Endothelial cell of umbilical vein (primary cell): ENCODE measurements around the gene NFATC1. TPM values are rescaled to one million over a fixed set of nuclear protein-coding genes. Genes with fewer than 3 reads are reported as not detected.

Experiments used
- BruUV-seq: library from RNA; stranded (reverse); fragments of 400-500 nt; replicated peaks from 2 replicates; lab custom pipeline; 2021; lab: Mats Ljungman, UMichigan
- CTCF ChIA-PET: fragments of 300-600, 350-600 bp; sonication (Branson Sonifier 250); formaldehyde crosslinking; loops from one replicate; lab custom pipeline; 2021; ENCODE audit warnings: antibody characterized with exemption, inconsistent platforms; lab: Charles Lee
- POLR2A ChIA-PET: fragments of 300-600, 350-600 bp; sonication (Branson Sonifier 250); formaldehyde crosslinking; loops from one replicate; lab custom pipeline; 2021; ENCODE audit warnings: antibody characterized with exemption, inconsistent platforms; lab: Charles Lee
- DNase-seq: peaks from one replicate; pipeline ENCODE4 v3.0.0-alpha.2; 2011; ENCODE audit warnings: low read depth, low spot score
- FAIRE-seq: peaks from 2 replicates; lab custom pipeline; 2011; peaks lifted over from hg19 to GRCh38; lab: Jason Lieb, UNC
- H2AFZ ChIP-seq: 2 replicates; pipeline ENCODE4 v1.6.0; 2012; ENCODE audit warnings: low read depth, low read length, control low read depth, inconsistent platforms
- H3K27ac ChIP-seq: 2 replicates; pipeline ENCODE4 v1.5.1; 2011; ENCODE audit warnings: low read depth, mild to moderate bottlenecking, control low read depth, low read length, moderate library complexity; ENCODE audit not compliant: insufficient read depth
- H3K27me3 ChIP-seq, 2 experiments: 2 replicates each; pipeline versions ENCODE4 v1.6.0 to v1.6.1; 2011; ENCODE audit warnings: low read length in 2 of 2, mixed read lengths in 1 of 2; ENCODE audit not compliant: control insufficient read depth in 2 of 2, insufficient read depth in 2 of 2
- H3K36me3 ChIP-seq, 2 experiments: 2 replicates in 1 of 2; 3 replicates in 1 of 2; pipeline ENCODE4 v1.5.1; 2011; ENCODE audit warnings: low read length in 2 of 2, mild to moderate bottlenecking in 1 of 2, moderate library complexity in 1 of 2; ENCODE audit not compliant: control insufficient read depth in 2 of 2, insufficient read depth in 2 of 2; ENCODE audit errors: extremely low read depth in 1 of 2
- H3K4me1 ChIP-seq: 3 replicates; pipeline ENCODE4 v1.5.1; 2011; ENCODE audit warnings: mild to moderate bottlenecking, low read length; ENCODE audit not compliant: control insufficient read depth, insufficient read depth; ENCODE audit errors: extremely low read depth
- H3K4me2 ChIP-seq: 2 replicates; pipeline ENCODE4 v1.6.1; 2011; ENCODE audit warnings: low read length, control low read depth, mixed read lengths; ENCODE audit not compliant: insufficient read depth
- H3K4me3 ChIP-seq, 3 experiments: fragments of 200-600 bp in 1 of 3; sonication (generic), shearing (Covaris generic) in 1 of 3; replicated peaks in 1 of 3; 2 replicates each; pipeline ENCODE4 v1.5.1; 2011 to 2016; ENCODE audit warnings: control low read depth in 3 of 3, low read length in 3 of 3, mild to moderate bottlenecking in 2 of 3, inconsistent platforms in 1 of 3, low read depth in 1 of 3, moderate library complexity in 1 of 3; ENCODE audit not compliant: insufficient read depth in 1 of 3
- H3K79me2 ChIP-seq: 2 replicates; pipeline ENCODE4 v1.6.0; 2012; ENCODE audit warnings: low read length, inconsistent platforms; ENCODE audit not compliant: control insufficient read depth, insufficient read depth
- H3K9ac ChIP-seq: replicated peaks from 2 replicates; pipeline ENCODE3; 2011; ENCODE audit warnings: low read length, control low read depth; ENCODE audit not compliant: insufficient read depth; ENCODE audit errors: extremely low read depth
- H3K9me1 ChIP-seq: replicated peaks from 3 replicates; pipeline ENCODE4 v1.6.0; 2011; ENCODE audit warnings: mild to moderate bottlenecking, low read length; ENCODE audit not compliant: control insufficient read depth, insufficient read depth; ENCODE audit errors: extremely low read depth
- H3K9me3 ChIP-seq: replicated peaks from 2 replicates; pipeline ENCODE4 v1.5.1; 2012; ENCODE audit warnings: low read length, inconsistent platforms; ENCODE audit not compliant: control insufficient read depth, insufficient read depth
- H4K20me1 ChIP-seq: replicated peaks from 2 replicates; pipeline ENCODE3; 2011; ENCODE audit warnings: mild to moderate bottlenecking, low read length; ENCODE audit not compliant: control insufficient read depth, insufficient read depth; ENCODE audit errors: extremely low read depth
- FOS ChIP-seq: IDR thresholded peaks from 2 replicates; pipeline ENCODE4 v1.6.1; 2011; ENCODE audit warnings: mild to moderate bottlenecking, low read length, moderate library complexity, borderline replicate concordance; ENCODE audit not compliant: insufficient read depth
- MAX ChIP-seq: IDR thresholded peaks from 2 replicates; pipeline ENCODE4 v1.6.1; 2011; ENCODE audit not compliant: insufficient read depth, insufficient read length
- MYC ChIP-seq: IDR thresholded peaks from one replicate; pipeline ENCODE4 v1.6.1; 2011; ENCODE audit warnings: mild to moderate bottlenecking, low read depth, low read length
- dilution Hi-C: fragments of 300-500 bp; cut with MboI; formaldehyde crosslinking; loops from one replicate; pipeline ENCODE4 v1.15.0; 2019; ENCODE audit warnings: low sequenced_read_pairs; ENCODE audit not compliant: extremely low pct_ligation_motif_present
- intact Hi-C: fragments of 100-400 bp; cut with micrococcal nuclease; formaldehyde crosslinking; loops from one replicate; pipeline ENCODE4 v1.10.0; 2022
- polyA plus RNA-seq, 4 experiments: library from polyadenylated mRNA; depleted of rRNA in 3 of 4; stranded (reverse) in 3 of 4; unstranded in 1 of 4; fragments of >200 nt; gene quantifications; 2 replicates each; pipeline versions ENCODE4 v1.2.1 to v1.2.3, GENCODE V29; 2011 to 2012; ENCODE audit warnings: missing spikeins in 1 of 4
- total RNA-seq: library from RNA; stranded (reverse); gene quantifications from 2 replicates; pipeline ENCODE4 v1.2.3, GENCODE V29; 2021

NFATC1 gene
- total and polyA plus RNA-seq, 2 donors (not counting 3 experiments of a cell fraction or from before 2014, with no cell fraction given), result 11.1 to 30.0 TPM

DNA sequence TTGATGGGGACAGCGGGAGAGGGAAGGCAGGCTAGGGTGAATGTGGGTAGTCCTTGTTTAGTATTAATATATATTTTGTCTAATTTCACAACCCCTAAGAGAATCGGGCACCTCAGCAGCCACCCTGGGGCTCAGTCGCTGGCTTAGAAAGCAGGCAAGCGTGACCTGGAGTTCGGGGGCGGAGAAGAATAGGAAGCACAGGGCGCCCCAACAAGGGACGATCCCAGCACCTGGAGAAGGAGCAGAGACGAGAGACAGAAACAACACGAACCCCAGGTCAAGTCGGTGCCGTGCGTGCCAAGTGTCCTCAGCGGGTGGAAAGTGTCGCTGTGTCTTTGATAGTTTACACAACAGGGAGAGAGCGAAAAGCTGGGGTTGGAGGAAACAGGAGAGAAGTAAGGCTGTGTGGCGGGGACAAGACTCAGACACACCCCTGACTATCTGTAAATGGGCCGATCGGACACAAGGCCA lies 95.4 kb downstream of the NFATC1 start:
- Histone ChIP-seq H3K27ac (no peak overlapping the region), H3K4me3 (no peak overlapping the region), H3K4me1 (peaks cover 2% of the 10 kb centered on the region), H3K9ac (no peak overlapping the region), H3K9me1 (no peaks in the 10 kb centered on the region), H4K20me1 (no peaks in the 10 kb centered on the region), H2AFZ (no peak overlapping the region), H3K9me3 (no peaks in the 10 kb centered on the region), H3K4me2 (no peak overlapping the region), H3K36me3 (peaks cover 2 to 9% of the 10 kb centered on the region in 2 experiments), H3K79me2 (no peaks in the 10 kb centered on the region), H3K27me3 (no peaks in the 10 kb centered on the region)
- TF ChIP-seq FOS, result no peak
- TF ChIP-seq MAX, result no peak
- intact Hi-C loops (no loop called here), dilution Hi-C loops (no loop called here)
- FAIRE-seq (no peak), DNase-seq (no peak)
- CTCF ChIA-PET, result no interaction called here
- BruUV-seq, result no TSS peak
- POLR2A ChIA-PET, result no interaction called here

- Histone ChIP-seq H3K27ac (no peak overlapping the region), H3K79me2 (no peaks in the 10 kb centered on the region), H3K36me3 (peaks cover 0 to 9% of the 10 kb centered on the region in 2 experiments), H3K9me3 (no peaks in the 10 kb centered on the region), H3K9me1 (no peaks in the 10 kb centered on the region), H3K9ac (no peak overlapping the region), H4K20me1 (no peaks in the 10 kb centered on the region), H3K4me3 (no peak overlapping the region), H2AFZ (no peak overlapping the region), H3K4me2 (no peak overlapping the region), H3K4me1 (peaks cover 11% of the 10 kb centered on the region), H3K27me3 (no peaks in the 10 kb centered on the region)
- intact Hi-C loops (no loop called here), dilution Hi-C loops (no loop called here)
- no peak for TF ChIP-seq MYC
- no peak for TF ChIP-seq MAX
- FAIRE-seq, result no peak
- no peak for DNase-seq
- no TSS peak for BruUV-seq
- POLR2A ChIA-PET, result no interaction called here
- CTCF ChIA-PET, result interaction anchor here (1.1 kb wide), 1 partner anchor 13 kb away, joined by 3 read pairs; no protein-coding TSS in a partner anchor
These were observed 97.6 kb downstream of the NFATC1 start for GRCh38 chr18:79493211-79493800.
